GM10266 (cell line): Measurements from ENCODE around the gene EPS15.

ENCODE experiments used
- DNase-seq: peaks from one replicate; pipeline ENCODE4 v3.0.0; 2012; ENCODE audit errors: extremely low spot score
- CTCF ChIP-seq: IDR thresholded peaks from 2 replicates; pipeline ENCODE4 v1.5.1; 2012; ENCODE audit warnings: mild to moderate bottlenecking, low read depth; ENCODE audit not compliant: control insufficient read depth, insufficient read depth; ENCODE audit errors: missing control alignments

The EPS15 gene

DNA sequence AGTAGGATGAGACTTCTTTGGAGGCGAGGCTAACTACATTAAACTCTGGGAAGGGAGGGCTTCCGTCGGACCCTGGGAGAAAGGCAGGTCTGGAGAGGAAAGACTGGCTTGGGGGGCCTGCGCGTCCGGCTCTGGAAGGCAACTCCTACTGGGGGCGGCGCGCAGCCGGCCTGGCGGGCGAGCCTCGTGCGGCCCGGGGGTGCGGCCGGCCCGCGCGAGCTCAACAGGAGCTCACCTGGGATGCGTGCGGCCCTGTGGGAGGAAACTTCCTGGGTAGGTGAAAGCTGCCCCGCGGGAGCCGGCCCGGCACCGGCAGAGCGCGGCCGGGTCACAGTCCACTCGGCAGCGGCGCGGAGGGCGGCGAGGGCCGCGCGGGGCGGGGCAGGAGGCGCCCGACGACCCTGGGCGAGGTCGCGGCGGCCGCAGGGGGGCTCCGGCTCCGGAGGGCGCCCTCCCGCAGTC is 449 bp downstream of the EPS15 start:
- peak; percentile 51 for DNase-seq
- no peak for TF ChIP-seq CTCF

GRCh38 chr1:51518033-51518585 is 957 bp downstream of the EPS15 start:
- TF ChIP-seq CTCF, result no peak
- DNase-seq, result peak; percentile 70

DNA sequence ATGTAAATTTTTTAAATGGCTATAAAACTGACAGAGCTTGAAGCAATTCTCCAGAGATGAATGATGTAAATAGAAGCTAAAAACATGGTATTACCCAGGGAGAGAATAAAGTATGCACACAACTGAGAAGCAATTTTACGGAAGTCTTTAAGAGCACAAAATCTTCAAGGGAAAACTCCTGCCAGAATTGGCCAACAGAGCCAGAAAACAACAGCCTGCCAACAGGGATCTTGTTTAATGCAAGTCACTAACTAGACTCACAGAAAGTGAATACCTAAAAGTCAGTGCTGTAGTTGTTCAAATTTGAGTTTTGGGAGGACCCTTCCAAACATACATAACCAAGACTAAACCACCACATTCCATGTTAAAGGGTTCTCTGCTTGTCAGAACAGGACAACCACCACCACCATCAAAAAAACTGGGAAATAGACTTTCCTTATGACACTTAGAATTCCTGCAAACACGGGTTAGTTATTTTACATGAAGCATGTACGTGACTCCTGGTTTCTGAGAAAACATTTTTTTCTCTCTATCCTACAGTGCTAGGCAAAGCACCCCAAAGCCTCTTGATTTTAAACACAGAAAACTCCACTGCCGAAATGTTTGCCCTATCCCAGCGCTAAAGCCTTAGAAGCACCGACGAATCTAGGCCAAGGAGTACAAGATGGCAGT is 1.6 kb downstream of the EPS15 start:
- TF ChIP-seq CTCF, result no peak

GRCh38 chr1:51516649-51517158 is 2.4 kb downstream of the EPS15 start:
- DNase-seq, result no peak
- TF ChIP-seq CTCF, result no peak

More for the DNA sequence above, 1.6 kb downstream of the EPS15 start:
- no peak for DNase-seq

DNA sequence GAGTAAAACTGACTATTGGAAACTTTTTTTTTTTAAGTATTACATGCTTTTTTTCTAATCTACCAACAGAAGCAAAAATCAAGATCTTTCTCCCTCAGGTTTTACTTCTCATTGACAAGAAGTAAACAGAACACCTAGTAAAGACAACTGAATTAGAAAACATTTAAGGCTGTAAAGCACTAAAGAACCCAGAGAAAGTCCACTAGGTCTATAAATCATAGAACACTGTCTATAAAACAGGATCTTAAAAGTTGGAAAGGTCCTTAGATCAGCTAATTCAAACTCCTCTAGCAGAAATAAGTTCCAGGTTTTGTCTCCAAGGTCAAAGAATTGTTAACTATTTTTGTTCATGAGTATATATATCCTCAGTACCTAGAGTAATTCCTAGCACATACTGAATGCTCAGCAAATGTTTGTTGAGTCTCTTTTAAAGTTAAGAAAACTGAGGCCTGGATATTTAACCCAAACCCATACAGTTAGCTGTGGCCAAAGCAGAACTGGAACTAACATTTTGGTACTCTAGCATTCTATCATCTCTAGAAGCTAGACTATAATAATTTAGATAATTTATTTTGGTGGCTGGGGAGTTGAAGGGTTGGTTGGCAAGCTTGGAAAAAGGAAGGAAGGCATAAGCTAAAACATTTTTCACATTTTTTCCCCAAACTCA is 3.0 kb downstream of the EPS15 start:
- TF ChIP-seq CTCF, result no peak
- DNase-seq, result no peak

- DNase-seq, result no peak
Measured at GRCh38 chr1:51515312-51515960, 3.6 kb downstream of the EPS15 start.

More at GRCh38 chr1:51515312-51515960, 3.6 kb downstream of the EPS15 start:
- no peak for TF ChIP-seq CTCF
